LNCaP clone FGC (cell line): ENCODE data around the gene XYLB.
"Not testable (repeated sequence)": the region's sequence is repeated elsewhere in the genome, so short reads cannot be mapped to it uniquely, and the experiment has no call there.

ENCODE experiments used
- DNase-seq: peaks from one replicate; pipeline ENCODE4 v3.0.0-alpha.2; 2011; ENCODE audit warnings: low read depth
- H3K4me3 ChIP-seq: 2 replicates; pipeline ENCODE4 v1.5.1; 2011; ENCODE audit warnings: mild to moderate bottlenecking, low read depth, low read length, control low read depth
- TF ChIP-seq, protein P1 (sequence below): IDR thresholded peaks from 2 replicates; pipeline ENCODE4 v1.5.1; 2012; ENCODE audit warnings: mild to moderate bottlenecking; ENCODE audit not compliant: control insufficient read depth, insufficient read depth; ENCODE audit errors: extremely low read depth

Gene XYLB

GRCh38 chr3:38421679-38422336, 75.2 kb downstream of the XYLB start:
- TF ChIP-seq, protein P1, sequence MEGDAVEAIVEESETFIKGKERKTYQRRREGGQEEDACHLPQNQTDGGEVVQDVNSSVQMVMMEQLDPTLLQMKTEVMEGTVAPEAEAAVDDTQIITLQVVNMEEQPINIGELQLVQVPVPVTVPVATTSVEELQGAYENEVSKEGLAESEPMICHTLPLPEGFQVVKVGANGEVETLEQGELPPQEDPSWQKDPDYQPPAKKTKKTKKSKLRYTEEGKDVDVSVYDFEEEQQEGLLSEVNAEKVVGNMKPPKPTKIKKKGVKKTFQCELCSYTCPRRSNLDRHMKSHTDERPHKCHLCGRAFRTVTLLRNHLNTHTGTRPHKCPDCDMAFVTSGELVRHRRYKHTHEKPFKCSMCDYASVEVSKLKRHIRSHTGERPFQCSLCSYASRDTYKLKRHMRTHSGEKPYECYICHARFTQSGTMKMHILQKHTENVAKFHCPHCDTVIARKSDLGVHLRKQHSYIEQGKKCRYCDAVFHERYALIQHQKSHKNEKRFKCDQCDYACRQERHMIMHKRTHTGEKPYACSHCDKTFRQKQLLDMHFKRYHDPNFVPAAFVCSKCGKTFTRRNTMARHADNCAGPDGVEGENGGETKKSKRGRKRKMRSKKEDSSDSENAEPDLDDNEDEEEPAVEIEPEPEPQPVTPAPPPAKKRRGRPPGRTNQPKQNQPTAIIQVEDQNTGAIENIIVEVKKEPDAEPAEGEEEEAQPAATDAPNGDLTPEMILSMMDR, result no peak

DNA sequence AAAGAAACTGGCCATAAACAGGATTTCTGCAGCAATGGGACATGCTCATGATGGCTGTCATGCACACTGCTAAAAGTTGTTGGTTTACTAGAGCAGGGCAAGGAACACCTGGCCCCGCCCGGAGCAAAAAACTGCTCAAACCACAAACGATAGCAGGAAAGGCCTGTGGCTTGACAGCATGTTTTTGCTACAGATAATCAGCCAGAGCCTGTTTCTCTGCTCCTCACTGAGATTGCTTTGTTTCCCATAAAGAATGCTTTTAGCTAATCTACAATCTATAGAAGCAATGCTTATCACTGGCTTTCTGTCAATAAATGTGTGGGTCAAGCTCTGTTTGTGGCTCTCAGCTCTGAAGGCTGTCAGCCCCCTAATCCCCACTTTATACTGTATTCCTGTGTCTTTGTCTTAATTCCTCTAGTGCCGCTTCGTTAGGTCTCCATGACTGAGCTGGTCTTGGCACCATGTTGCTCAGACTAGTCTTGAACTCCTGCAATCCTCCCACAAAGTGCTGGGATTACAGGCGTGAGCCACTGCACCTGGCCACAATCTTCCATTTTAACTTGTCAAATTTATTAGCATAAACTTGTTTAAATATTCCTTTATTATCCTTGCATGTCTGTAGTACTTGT, 80.3 kb downstream of the XYLB start:
- DNase-seq, H3K4me3 ChIP-seq: not testable (repeated sequence)

More at GRCh38 chr3:38421679-38422336, 75.2 kb downstream of the XYLB start:
- H3K4me3 ChIP-seq, result no peak overlapping the region
- DNase-seq, result no peak

DNA sequence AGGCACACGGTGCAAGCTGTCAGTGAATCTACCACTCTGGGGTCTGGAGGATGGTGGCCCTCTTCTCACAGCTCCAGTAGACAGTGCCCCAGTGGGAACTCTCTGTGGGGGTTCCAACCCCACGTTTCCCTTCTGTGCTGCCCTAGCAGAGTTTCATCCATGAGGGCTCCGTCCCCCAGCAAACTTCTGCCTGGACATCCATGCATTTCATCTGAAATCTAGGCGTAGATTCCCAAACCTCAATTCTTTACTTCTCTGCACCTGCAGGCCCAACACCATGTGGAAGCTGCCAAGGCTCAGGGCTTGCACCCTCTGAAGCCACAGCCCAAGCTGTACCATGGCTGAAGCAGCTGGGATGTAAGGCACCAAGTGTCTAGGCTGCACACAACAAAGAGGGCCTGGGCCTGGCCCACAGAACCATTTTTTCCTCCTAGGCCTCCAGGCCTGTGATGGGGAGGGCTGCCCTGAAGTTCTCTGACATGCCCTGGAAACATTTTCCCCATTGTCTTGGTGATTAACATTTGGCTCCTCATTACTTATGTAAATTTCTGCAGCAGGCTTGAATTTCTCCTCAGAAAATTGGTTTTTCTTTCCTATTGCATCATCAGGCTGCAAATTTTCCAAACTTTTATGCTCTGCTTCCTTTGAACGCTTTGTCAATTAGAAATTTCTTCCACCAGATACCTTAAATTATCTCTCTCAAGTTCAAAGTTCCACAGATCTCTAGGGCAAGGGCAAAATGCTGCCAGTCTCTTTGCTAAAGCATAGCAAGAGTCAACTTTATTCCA, 86.5 kb downstream of the XYLB start:
- not testable (repeated sequence) for DNase-seq, H3K4me3 ChIP-seq

DNA sequence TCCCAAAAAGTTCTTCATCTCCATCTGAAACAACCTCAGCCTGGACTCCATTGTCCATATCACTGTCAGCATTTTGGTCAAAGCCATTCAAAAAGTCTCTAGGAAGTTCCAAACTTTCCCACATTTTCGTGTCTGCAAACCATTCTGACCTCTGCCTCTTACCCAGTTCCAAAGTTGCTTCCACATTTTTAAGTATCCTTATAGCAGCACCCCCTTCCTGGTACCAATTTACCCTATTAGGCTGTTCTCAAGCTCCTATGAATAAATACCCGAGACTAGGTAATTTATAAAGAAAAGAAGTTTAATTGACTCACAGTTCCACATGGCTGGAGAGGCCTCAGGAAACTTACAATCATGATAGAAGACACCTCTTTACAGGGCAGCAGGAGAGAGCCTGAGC, 87.1 kb downstream of the XYLB start:
- not testable (repeated sequence) for DNase-seq, H3K4me3 ChIP-seq

DNA sequence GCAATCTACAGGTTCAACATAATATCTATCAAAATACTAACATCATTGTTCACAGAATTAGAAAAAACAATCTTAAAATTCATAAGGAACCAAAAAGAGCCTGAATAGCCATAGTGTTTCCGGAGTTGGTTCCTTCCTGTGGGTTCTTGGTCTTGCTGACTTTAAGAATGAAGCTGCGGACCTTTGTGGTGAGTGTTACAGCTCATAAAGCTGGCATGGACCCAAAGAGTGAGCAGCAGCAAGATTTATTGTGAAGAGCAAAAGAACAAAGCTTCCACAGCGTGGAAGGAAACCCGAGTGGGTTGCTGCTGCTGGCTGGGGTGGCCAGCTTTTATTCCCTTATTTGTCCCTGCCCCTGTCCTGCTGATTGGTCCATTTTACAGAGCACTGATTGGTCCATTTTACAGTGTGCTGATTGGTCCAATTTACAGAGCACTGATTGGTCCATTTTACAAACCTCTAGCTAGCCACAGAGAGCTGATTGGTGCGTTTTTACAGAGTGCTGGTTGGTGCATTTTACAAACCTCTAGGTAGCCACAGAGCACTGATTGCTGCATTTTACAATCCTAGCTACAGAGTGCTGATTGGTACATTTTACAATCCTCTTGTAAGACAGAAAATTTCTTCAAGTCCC, 92.0 kb downstream of the XYLB start:
- DNase-seq, result not testable (repeated sequence)

GRCh38 chr3:38443205-38443604, 96.6 kb downstream of the XYLB start:
- not testable (repeated sequence) for H3K4me3 ChIP-seq, DNase-seq

More for the DNA sequence above, 92.0 kb downstream of the XYLB start:
- H3K4me3 ChIP-seq, result not testable (repeated sequence)

GRCh38 chr3:38446085-38446686, 99.6 kb downstream of the XYLB start:
- DNase-seq, result no peak
- TF ChIP-seq, protein P1, result no peak
- no peak overlapping the region for H3K4me3 ChIP-seq

DNA sequence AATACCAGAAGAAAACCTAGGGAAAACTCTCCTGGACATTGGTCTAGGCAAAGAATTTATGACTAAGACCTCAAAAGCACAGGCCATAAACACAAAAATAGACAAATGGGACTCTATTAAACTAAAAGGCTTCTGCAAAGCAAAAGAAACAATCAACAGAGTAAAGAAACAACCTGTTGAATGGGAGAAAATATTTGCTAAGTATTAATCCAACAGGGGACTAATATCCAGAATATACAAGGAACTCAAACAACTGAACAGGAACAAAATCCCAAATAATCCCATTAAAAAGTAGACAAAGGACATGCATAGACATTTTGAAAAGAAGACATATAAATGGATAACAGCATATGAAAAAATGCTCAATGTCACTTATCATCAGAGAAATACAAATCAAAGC, 100.2 kb downstream of the XYLB start:
- TF ChIP-seq, protein P1, result no peak
- DNase-seq, result no peak
- H3K4me3 ChIP-seq, result no peak overlapping the region

DNA sequence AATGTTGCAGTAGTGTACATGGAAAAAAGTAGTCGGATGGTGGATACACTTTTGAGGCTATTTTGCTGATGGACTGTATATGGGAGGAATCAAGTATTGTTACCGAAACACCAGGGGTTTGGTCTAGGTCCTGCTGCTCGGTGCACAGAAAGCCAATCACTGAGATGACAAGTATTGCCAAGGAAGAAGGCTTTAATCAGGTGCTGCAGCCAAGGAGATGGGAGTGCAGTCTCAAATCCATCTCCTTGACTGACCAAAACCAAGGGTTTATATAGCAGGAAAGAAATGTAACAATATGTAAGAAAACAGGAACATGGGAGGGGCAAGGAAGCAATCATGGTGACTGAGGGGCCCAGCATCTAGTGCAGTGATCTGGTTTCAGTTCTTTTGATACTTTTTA, 104.3 kb downstream of the XYLB start:
- no peak for DNase-seq
- no peak overlapping the region for H3K4me3 ChIP-seq
- TF ChIP-seq, protein P1, result no peak
